Ovary (tissue), 9 donors: ENCODE data around the gene QPRT. TPM values are rescaled to one million over a fixed set of nuclear protein-coding genes. Genes with fewer than 3 reads are reported as not detected.

Experiments used
- DNase-seq, 5 donors: peaks; one replicate each; pipeline ENCODE4 v3.0.0-alpha.2; 2019 to 2020
- H3K27ac ChIP-seq, 2 donors: fragments of 200-600 bp; one replicate each; pipeline versions ENCODE4 v1.5.1 to v1.8.0; 2019 to 2022
- H3K27me3 ChIP-seq: fragments of 200-600 bp; one replicate; pipeline ENCODE4 v1.8.0; 2022
- H3K36me3 ChIP-seq: fragments of 200-600 bp; sonication (generic); one replicate; pipeline ENCODE4 v1.5.1; 2019
- H3K4me1 ChIP-seq: one replicate; pipeline ENCODE4 v1.8.1; 2013; ENCODE audit warnings: mild to moderate bottlenecking, moderate library complexity; ENCODE audit not compliant: insufficient read depth
- H3K4me3 ChIP-seq: fragments of 200-600 bp; sonication (generic); one replicate; pipeline ENCODE4 v1.5.1; 2017
- H3K9me3 ChIP-seq, 2 donors: fragments of 200-600 bp in 1 of 2; sonication (generic) in 1 of 2; one replicate each; pipeline versions ENCODE4 v1.5.1 to v1.8.1; 2013 to 2019; ENCODE audit warnings: mild to moderate bottlenecking in 1 of 2, moderate library complexity in 1 of 2
- EP300 ChIP-seq: sonication (generic); formaldehyde crosslinking; IDR thresholded peaks from one replicate; pipeline ENCODE4 v1.6.1; 2017; ENCODE audit warnings: antibody characterized with exemption
- POLR2A ChIP-seq: fragments of 450-650 bp; IDR thresholded peaks from one replicate; pipeline ENCODE4 v1.6.1; 2017; ENCODE audit warnings: antibody characterized with exemption, mild to moderate bottlenecking, moderate library complexity
- WGBS, 3 donors: extraction: QIAGEN DNeasy Blood & Tissue Kit in 1 of 3; methylation state at CpG; one replicate each; pipeline versions ENCODE4 v1.1.5 to v1.1.7; 2013 to 2017; 5-methylcytosine and 5-hydroxymethylcytosine counted together
- intact Hi-C, 4 donors: fragments of 100-400 bp; cut with DNase I; formaldehyde crosslinking; loops; one replicate each; pipeline versions ENCODE4 v1.11.0 to v1.15.1; 2022 to 2023
- polyA plus RNA-seq, 2 donors: library from polyadenylated mRNA; stranded (reverse); fragments of 200-250 nt in 1 of 2; fragments of 350-450 nt in 1 of 2; fragmentation: Illumina TruSeq in 1 of 2; extraction: RNeasy Lipid Tissue Mini Kit (QIAGEN cat#74804) in 1 of 2; gene quantifications; one replicate each; pipeline ENCODE4 v1.2.3, GENCODE V29; 2013 to 2014
- total RNA-seq, 7 donors: library from RNA; depleted of rRNA in 2 of 7; stranded (reverse); fragments of >200 nt in 2 of 7; fragmentation: NEBNext Ultra II Directional in 3 of 7; extraction: Animal tissue kit (Norgen Biotek cat#: 25700) in 3 of 7; gene quantifications; one replicate each; pipeline versions ENCODE4 v1.1.0 to v1.2.4, GENCODE V29; 2016 to 2023
- TF ChIP-seq, protein P1 (sequence below), 3 donors: fragments of 450-650 bp in 2 of 3; fragments of 200-600 bp in 1 of 3; IDR thresholded peaks; one replicate each; pipeline versions ENCODE4 v1.5.1 to v1.8.0; 2016 to 2022; ENCODE audit warnings: antibody characterized with exemption in 3 of 3, mild to moderate bottlenecking in 1 of 3
- donor health status: DM: no; HTN: no; CAD: no; lungs with moderate emphysema.
- donor health status: DM: no; HTN: no; CAD: no.
- donor health status: Bipolar disorder and iron deficiency.
- donor health status: DM: yes; HTN: yes; CAD: no.
- donor health status: DM: no; HTN: no; CAD: no.
- donor health status: DM: yes; HTN: yes; CAD: no.

QPRT gene
- total and polyA plus RNA-seq, 9 donors, result 21.4 to 67.9 (median 43.1) TPM

DNA sequence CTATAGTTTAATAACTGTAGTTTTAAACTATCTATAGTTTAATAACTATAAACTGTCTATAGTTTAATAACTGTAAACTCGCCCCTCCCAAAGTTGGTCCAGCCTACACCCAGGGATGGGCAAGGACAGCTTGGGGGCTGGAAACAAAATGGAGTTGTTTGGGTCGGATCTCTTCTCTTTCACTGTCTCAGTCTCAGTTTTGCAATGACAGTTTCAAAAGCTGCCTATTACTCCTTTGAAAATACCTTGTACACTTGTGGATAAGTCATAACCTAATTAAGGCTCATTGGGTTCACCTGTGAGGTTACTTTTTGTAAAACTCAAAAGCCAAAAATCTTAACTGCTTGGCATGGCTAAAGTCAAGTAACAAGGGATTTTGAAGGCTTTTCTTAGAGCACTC is 35.4 kb downstream of the QPRT start:
- no peaks in the 10 kb centered on the region for H3K9me3 ChIP-seq
- intact Hi-C loops, result no loop called here
- no peak for DNase-seq
- no peak for TF ChIP-seq EP300
- no peak for TF ChIP-seq POLR2A
- TF ChIP-seq, protein P1, sequence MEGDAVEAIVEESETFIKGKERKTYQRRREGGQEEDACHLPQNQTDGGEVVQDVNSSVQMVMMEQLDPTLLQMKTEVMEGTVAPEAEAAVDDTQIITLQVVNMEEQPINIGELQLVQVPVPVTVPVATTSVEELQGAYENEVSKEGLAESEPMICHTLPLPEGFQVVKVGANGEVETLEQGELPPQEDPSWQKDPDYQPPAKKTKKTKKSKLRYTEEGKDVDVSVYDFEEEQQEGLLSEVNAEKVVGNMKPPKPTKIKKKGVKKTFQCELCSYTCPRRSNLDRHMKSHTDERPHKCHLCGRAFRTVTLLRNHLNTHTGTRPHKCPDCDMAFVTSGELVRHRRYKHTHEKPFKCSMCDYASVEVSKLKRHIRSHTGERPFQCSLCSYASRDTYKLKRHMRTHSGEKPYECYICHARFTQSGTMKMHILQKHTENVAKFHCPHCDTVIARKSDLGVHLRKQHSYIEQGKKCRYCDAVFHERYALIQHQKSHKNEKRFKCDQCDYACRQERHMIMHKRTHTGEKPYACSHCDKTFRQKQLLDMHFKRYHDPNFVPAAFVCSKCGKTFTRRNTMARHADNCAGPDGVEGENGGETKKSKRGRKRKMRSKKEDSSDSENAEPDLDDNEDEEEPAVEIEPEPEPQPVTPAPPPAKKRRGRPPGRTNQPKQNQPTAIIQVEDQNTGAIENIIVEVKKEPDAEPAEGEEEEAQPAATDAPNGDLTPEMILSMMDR (IDR thresholded peaks at IDR 0.05), result no peak
- no peaks in the 10 kb centered on the region for H3K27me3 ChIP-seq
- H3K36me3 ChIP-seq, result no peaks in the 10 kb centered on the region
- no peak overlapping the region for H3K4me3 ChIP-seq
- no peak overlapping the region for H3K27ac ChIP-seq
- 81 to 92% (median 87%) methylated on average over 2 of the region's 2 CpGs for WGBS, 3 donors
- H3K4me1 ChIP-seq, result no peaks in the 10 kb centered on the region

DNA sequence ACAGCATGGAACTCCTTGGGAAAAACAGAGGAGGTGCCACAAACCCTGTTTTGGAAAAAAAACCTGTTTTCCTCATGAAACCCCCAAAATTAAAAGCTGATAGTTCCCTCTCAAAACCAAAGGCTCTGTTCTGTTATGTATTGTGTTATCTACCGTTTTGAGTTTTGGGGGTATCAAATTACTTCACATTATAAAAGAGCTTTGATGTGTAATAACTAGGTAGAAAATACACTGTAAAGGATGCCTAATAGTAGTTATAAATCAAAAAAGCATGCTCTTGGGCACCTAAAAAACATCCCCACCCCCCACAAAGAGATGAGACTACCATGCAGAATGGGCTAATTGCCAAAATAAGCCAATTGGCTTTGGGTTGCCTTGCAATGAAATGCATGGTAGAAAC is 36.0 kb downstream of the QPRT start:
- intact Hi-C loops, result no loop called here
- H3K27me3 ChIP-seq, result no peaks in the 10 kb centered on the region
- WGBS, 3 donors, result 2 to 14% (median 8%) methylated on average over 1 of the region's 1 CpG

DNA sequence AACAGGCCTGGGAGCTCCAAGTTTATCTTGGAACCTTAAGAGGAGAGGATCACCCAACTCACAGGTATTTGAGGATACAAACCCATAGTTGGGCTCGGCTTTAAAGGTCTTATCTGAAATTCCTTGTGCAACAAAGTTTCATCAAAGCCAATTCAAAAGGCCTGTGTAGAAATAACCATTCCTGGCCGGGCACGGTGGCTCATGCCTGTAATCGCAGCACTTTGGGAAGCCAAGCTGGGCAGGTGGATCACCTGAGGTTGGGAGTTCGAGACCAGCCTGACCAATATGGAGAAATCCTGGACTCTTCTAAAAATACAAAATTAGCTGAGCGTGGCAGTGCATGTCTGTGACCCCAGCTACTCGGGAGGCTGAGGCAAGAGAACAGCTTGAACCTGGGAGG is 38.1 kb downstream of the QPRT start:
- Histone ChIP-seq H3K36me3 (no peaks in the 10 kb centered on the region), H3K9me3 (no peaks in the 10 kb centered on the region), H3K4me3 (no peak overlapping the region), H3K4me1 (no peaks in the 10 kb centered on the region), H3K27ac (no peak overlapping the region), H3K27me3 (no peaks in the 10 kb centered on the region)
- no peak for TF ChIP-seq EP300
- TF ChIP-seq POLR2A, result no peak
- TF ChIP-seq, protein P1 (IDR thresholded peaks at IDR 0.05), result no peak
- peak in 1 of 5 donors; percentile 5 for DNase-seq
- WGBS, 3 donors, result 75 to 87% (median 81%) methylated on average over 7 of the region's 7 CpGs
- intact Hi-C loops, result no loop called here

More for the DNA sequence above, 36.0 kb downstream of the QPRT start:
- H3K4me3 ChIP-seq, result no peak overlapping the region
- no peaks in the 10 kb centered on the region for H3K4me1 ChIP-seq
- no peaks in the 10 kb centered on the region for H3K9me3 ChIP-seq
- TF ChIP-seq EP300, result no peak
- no peak for TF ChIP-seq POLR2A
- TF ChIP-seq, protein P1 (IDR thresholded peaks at IDR 0.05), result no peak
- no peak overlapping the region for H3K27ac ChIP-seq
- H3K36me3 ChIP-seq, result no peaks in the 10 kb centered on the region
- no peak for DNase-seq

DNA sequence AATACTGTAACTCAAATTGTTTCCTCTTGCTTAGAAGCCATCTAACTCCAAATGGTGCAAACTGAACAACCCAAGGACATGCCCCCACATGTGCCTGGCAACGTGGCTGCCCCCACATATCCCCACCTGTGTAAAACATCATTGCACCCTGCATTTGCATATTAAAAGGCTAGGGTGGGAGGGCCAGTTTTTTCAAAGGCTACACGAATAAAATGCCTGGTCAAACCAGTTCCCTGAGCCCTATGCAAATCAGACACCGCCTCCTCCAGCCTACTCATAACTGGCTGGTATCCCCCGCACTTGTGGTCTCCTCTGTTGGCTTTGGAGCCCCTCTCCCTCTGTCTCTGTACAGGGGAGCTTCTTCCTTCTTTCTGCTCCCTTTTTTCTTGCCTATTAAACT is 40.1 kb downstream of the QPRT start:
- 35 to 43% (median 35%) methylated on average over 4 of the region's 4 CpGs for WGBS, 3 donors
- no peaks in the 10 kb centered on the region for H3K27me3 ChIP-seq
- no peak overlapping the region for H3K27ac ChIP-seq
- no peaks in the 10 kb centered on the region for H3K9me3 ChIP-seq
- no peaks in the 10 kb centered on the region for H3K4me1 ChIP-seq
- no peaks in the 10 kb centered on the region for H3K36me3 ChIP-seq
- DNase-seq, result peak in 1 of 5 donors; percentile 1
- TF ChIP-seq, protein P1 (IDR thresholded peaks at IDR 0.05), result no peak
- TF ChIP-seq POLR2A, result no peak
- TF ChIP-seq EP300, result no peak
- intact Hi-C loops, result no loop called here
- no peak overlapping the region for H3K4me3 ChIP-seq
